SK-N-SH (cell line): ENCODE data around the gene ZNF544. TPM values are rescaled to one million over a fixed set of nuclear protein-coding genes. Genes with fewer than 3 reads are reported as not detected.

ENCODE experiments used
- CTCF ChIA-PET: fragments of 300-600, 350-600 bp; formaldehyde crosslinking; extraction: SDS; loops from one replicate; lab custom pipeline; 2021; lab: Yijun Ruan, JAX
- POLR2A ChIA-PET: fragments of 350-600 bp; sonication (Branson Sonifier 250); formaldehyde crosslinking; extraction: SDS; loops from one replicate; lab custom pipeline; 2020; ENCODE audit warnings: antibody characterized with exemption, inconsistent platforms; lab: Yijun Ruan, JAX
- DNase-seq: peaks from one replicate; pipeline ENCODE4 v3.0.0; 2012
- H2AFZ ChIP-seq: fragments of 200-600 bp; sonication (generic); 2 replicates; pipeline ENCODE4 v1.8.1; 2016; ENCODE audit warnings: antibody characterized with exemption, mild to moderate bottlenecking, low read depth
- H3F3A ChIP-seq: fragments of 200-600 bp; sonication (generic); replicated peaks from 2 replicates; pipeline ENCODE3; 2016; ENCODE audit warnings: antibody characterized with exemption, mild to moderate bottlenecking; ENCODE audit not compliant: insufficient read depth
- H3K27ac ChIP-seq, 2 experiments: fragments of 200-500 bp in 1 of 2; fragments of 200-600 bp in 1 of 2; sonication (Bioruptor generic) in 1 of 2; sonication (generic), shearing (Covaris generic) in 1 of 2; 2 replicates each; pipeline versions ENCODE4 v1.5.1 to v1.6.1; 2014 to 2016; ENCODE audit warnings: low read depth in 2 of 2, inconsistent platforms in 1 of 2, low read length in 1 of 2, mild to moderate bottlenecking in 1 of 2, mixed read lengths in 1 of 2
- H3K27me3 ChIP-seq: fragments of 200-600 bp; sonication (generic), shearing (Covaris generic); 2 replicates; pipeline ENCODE4 v1.6.1; 2016; ENCODE audit warnings: mixed run types; ENCODE audit not compliant: insufficient read depth
- H3K36me3 ChIP-seq, 2 experiments: fragments of 200-500 bp in 1 of 2; fragments of 200-600 bp in 1 of 2; sonication (Bioruptor generic) in 1 of 2; sonication (generic) in 1 of 2; replicated peaks in 1 of 2; 2 replicates each; pipeline versions ENCODE3 to v1.5.1; 2014 to 2016; ENCODE audit warnings: low read length in 1 of 2, mild to moderate bottlenecking in 1 of 2; ENCODE audit not compliant: insufficient read depth in 2 of 2, control insufficient read depth in 1 of 2
- H3K4me1 ChIP-seq, 2 experiments: fragments of 200-500 bp in 1 of 2; fragments of 200-600 bp in 1 of 2; sonication (Bioruptor generic) in 1 of 2; sonication (generic), shearing (Covaris generic) in 1 of 2; 2 replicates each; pipeline versions ENCODE4 v1.5.1 to v1.6.1; 2014 to 2016; ENCODE audit warnings: low read depth in 1 of 2, low read length in 1 of 2, mixed run types in 1 of 2; ENCODE audit not compliant: insufficient read depth in 2 of 2, control insufficient read depth in 1 of 2
- H3K4me2 ChIP-seq: fragments of 200-600 bp; sonication (generic), shearing (Covaris generic); 2 replicates; pipeline ENCODE4 v1.6.1; 2017; ENCODE audit warnings: mixed run types
- H3K4me3 ChIP-seq, 2 experiments: fragments of 200-500 bp in 1 of 2; fragments of 200-600 bp in 1 of 2; sonication (Bioruptor generic) in 1 of 2; sonication (generic), shearing (Covaris generic) in 1 of 2; 2 replicates each; pipeline versions ENCODE4 v1.5.1 to v1.8.1; 2014 to 2016; ENCODE audit warnings: low read depth in 2 of 2, inconsistent platforms in 1 of 2, low read length in 1 of 2, mild to moderate bottlenecking in 1 of 2, mixed read lengths in 1 of 2, moderate library complexity in 1 of 2
- H3K79me2 ChIP-seq: fragments of 200-600 bp; sonication (generic); 2 replicates; pipeline ENCODE4 v1.8.1; 2017; ENCODE audit warnings: mild to moderate bottlenecking; ENCODE audit not compliant: insufficient read depth
- H3K9ac ChIP-seq: fragments of 200-600 bp; sonication (generic); 2 replicates; pipeline ENCODE4 v1.6.1; 2017; ENCODE audit warnings: mixed run types
- H3K9me2 ChIP-seq: fragments of 200-600 bp; sonication (generic); 2 replicates; pipeline ENCODE4 v1.6.1; 2017; ENCODE audit warnings: mixed run types
- H3K9me3 ChIP-seq: fragments of 200-600 bp; sonication (generic); 2 replicates; pipeline ENCODE4 v1.6.1; 2017; ENCODE audit warnings: mixed run types, mild to moderate bottlenecking, moderate library complexity
- H4K20me1 ChIP-seq: fragments of 200-600 bp; sonication (generic); 2 replicates; pipeline ENCODE4 v1.6.1; 2017; ENCODE audit warnings: mild to moderate bottlenecking, mixed run types; ENCODE audit not compliant: insufficient read depth
- FOXJ3 ChIP-seq: sonication (generic); formaldehyde crosslinking; IDR thresholded peaks from 2 replicates; pipeline ENCODE4 v1.5.1; 2020; ENCODE audit warnings: mild to moderate bottlenecking, missing genetic modification reagents
- TAF1 ChIP-seq: IDR thresholded peaks from 2 replicates; pipeline ENCODE4 v1.6.1; 2012; ENCODE audit warnings: low read depth, mild to moderate bottlenecking, low read length, moderate library complexity, borderline replicate concordance
- TEAD4 ChIP-seq: IDR thresholded peaks from 2 replicates; pipeline ENCODE4 v1.4.0; 2012; ENCODE audit warnings: mild to moderate bottlenecking, borderline replicate concordance; ENCODE audit not compliant: insufficient read depth
- WGBS: methylation state at CpG from one replicate; pipeline ENCODE4 v1.1.6; 2017; ENCODE audit warnings: low lambda C conversion rate; 5-methylcytosine and 5-hydroxymethylcytosine counted together
- polyA plus RNA-seq, 3 experiments: library from polyadenylated mRNA; depleted of rRNA; stranded (reverse); fragments of >200 nt; gene quantifications; 2 replicates each; pipeline ENCODE4 v1.2.3, GENCODE V29; 2012

Gene ZNF544
- polyA plus RNA-seq, 1 of the 3 experiments (the other 2 are of a cell fraction) = 0.89 TPM

- Histone ChIP-seq H3K9me2 (no peaks in the 10 kb centered on the region), H4K20me1 (no peaks in the 10 kb centered on the region), H3K4me1 (peaks cover 0 to 9% of the 10 kb centered on the region in 2 experiments; a peak in 2 of 4 replicates), H3K27me3 (no peaks in the 10 kb centered on the region), H3K79me2 (peaks cover 17% of the 10 kb centered on the region), H2AFZ (no peak overlapping the region), H3K36me3 (peaks cover 72 to 78% of the 10 kb centered on the region in 2 experiments), H3K27ac (no peak overlapping the region), H3K4me2 (no peak overlapping the region)
- no peak for DNase-seq
- TF ChIP-seq FOXJ3 (no peak), TEAD4 (no peak), TAF1 (no peak)
- TF ChIP-seq, all 33 proteins: peak for 0
- CTCF ChIA-PET = interaction anchor here (0.9 to 1.2 kb wide), 2 partner anchors 9 to 11 kb away, joined by 3 read pairs; no protein-coding TSS in a partner anchor
- POLR2A ChIA-PET = no interaction called here
- no peak overlapping the region for H3K9ac ChIP-seq
- WGBS = 94% methylated on average over 7 of the region's 7 CpGs
- H3F3A ChIP-seq = peaks cover 3% of the 10 kb centered on the region
- no peaks in the 10 kb centered on the region for H3K9me3 ChIP-seq
- no peak overlapping the region for H3K4me3 ChIP-seq
These were observed 82.7 kb downstream of the ZNF544 start for GRCh38 chr19:58311345-58311865.

Other genes starting within 250 kb of the ZNF544 start
- 2.9 TPM in 2 replicates for gene ZNF606, start 226.1 kb upstream of the ZNF544 start, polyA plus RNA-seq (2012; rRNA removed)
- gene ZSCAN1, start 194.9 kb upstream of the ZNF544 start, polyA plus RNA-seq (2012; rRNA removed) = not detected in 2 replicates
- gene ZNF135, start 169.6 kb upstream of the ZNF544 start, polyA plus RNA-seq (2012; rRNA removed) = 0.41 and 0.54 TPM in 2 replicates
- 26.7 and 28.6 TPM in 2 replicates for gene ZSCAN18, start 130.7 kb upstream of the ZNF544 start, polyA plus RNA-seq (2012; rRNA removed)
- 3.6 and 5.0 TPM in 2 replicates for gene ZNF329, start 78.1 kb upstream of the ZNF544 start, polyA plus RNA-seq (2012; rRNA removed)
- 3.1 and 4.0 TPM in 2 replicates for gene ZNF274, start 45.9 kb upstream of the ZNF544 start, polyA plus RNA-seq (2012; rRNA removed)
- gene ZNF8, start 50.0 kb downstream of the ZNF544 start, polyA plus RNA-seq (2012; rRNA removed) = 1.4 and 1.8 TPM in 2 replicates
- gene ERVK3-1, start 76.5 kb downstream of the ZNF544 start, polyA plus RNA-seq (2012; rRNA removed) = 69.4 and 85.3 TPM in 2 replicates
- gene ZSCAN22, start 98.1 kb downstream of the ZNF544 start, polyA plus RNA-seq (2012; rRNA removed) = 2.3 and 2.9 TPM in 2 replicates
- 61.4 and 62.6 TPM in 2 replicates for gene A1BG, start 124.6 kb downstream of the ZNF544 start, polyA plus RNA-seq (2012; rRNA removed)
- gene ZNF497, start 133.8 kb downstream of the ZNF544 start, polyA plus RNA-seq (2012; rRNA removed) = 1.0 and 1.1 TPM in 2 replicates
- 1.2 and 1.6 TPM in 2 replicates for gene ZNF837, start 152.1 kb downstream of the ZNF544 start, polyA plus RNA-seq (2012; rRNA removed)
- gene RPS5, start 158.4 kb downstream of the ZNF544 start, polyA plus RNA-seq (2012; rRNA removed) = 3,905 and 4,334 TPM in 2 replicates
- 0.13 TPM in 1 of 2 replicates, not detected in the other for gene RNF225, start 166.7 kb downstream of the ZNF544 start, polyA plus RNA-seq (2012; rRNA removed)
- gene ZNF584, start 179.7 kb downstream of the ZNF544 start, polyA plus RNA-seq (2012; rRNA removed) = 9.4 and 12.0 TPM in 2 replicates
- gene ZNF132, start 211.2 kb downstream of the ZNF544 start, polyA plus RNA-seq (2012; rRNA removed) = 1.3 and 1.9 TPM in 2 replicates
- gene ZNF324B, start 222.7 kb downstream of the ZNF544 start, polyA plus RNA-seq (2012; rRNA removed) = 2.9 and 3.8 TPM in 2 replicates
- gene ZNF324, start 238.2 kb downstream of the ZNF544 start, polyA plus RNA-seq (2012; rRNA removed) = 5.6 and 6.0 TPM in 2 replicates
- 6.9 and 7.0 TPM in 2 replicates for gene ZNF446, start 247.4 kb downstream of the ZNF544 start, polyA plus RNA-seq (2012; rRNA removed)